ENCODE data around the gene LGALS16. TPM values are rescaled to one million over a fixed set of nuclear protein-coding genes. Genes with fewer than 3 reads are reported as not detected.
"Not testable (repeated sequence)": the region's sequence is repeated elsewhere in the genome, so short reads cannot be mapped to it uniquely, and the experiment has no call there.

LGALS16 gene
- total RNA-seq, 1 donor from 2014 or later = not detected

- intact Hi-C loops (cut with DNase I) = loop anchor here (5.0 kb wide), 1 partner anchor 120 kb away; no protein-coding TSS in a partner anchor
- ATAC-seq (ENCODE audit: poor library complexity) = no peak
- no peak for DNase-seq
Measured at GRCh38 chr19:39672473-39672872, 16.8 kb downstream of the LGALS16 start.

DNA sequence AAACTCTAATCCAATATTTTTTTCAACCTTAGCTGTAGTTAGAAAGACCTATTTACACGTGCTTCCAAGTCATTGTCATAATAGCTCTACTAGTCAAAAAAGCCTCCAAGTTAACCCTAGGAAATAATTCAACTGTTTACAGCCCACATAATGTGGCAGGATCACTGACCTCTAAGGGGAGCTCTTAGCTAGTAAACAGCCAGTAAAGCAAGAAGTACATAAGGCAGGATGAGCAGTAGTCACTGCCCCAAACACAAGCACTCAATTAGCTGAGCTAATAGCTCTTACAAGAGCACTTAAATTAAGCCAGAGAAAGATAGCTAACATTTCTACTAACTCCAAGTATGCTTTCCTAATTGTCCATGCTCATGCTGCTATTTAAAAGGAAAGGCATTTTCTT is 18.1 kb downstream of the LGALS16 start:
- intact Hi-C loops (cut with DNase I) = loop anchor here (5.0 kb wide), 1 partner anchor 122 kb away; no protein-coding TSS in a partner anchor
- not testable (repeated sequence) for DNase-seq; ATAC-seq (ENCODE audit: poor library complexity)

GRCh38 chr19:39676004-39676403 is 20.3 kb downstream of the LGALS16 start:
- ATAC-seq (ENCODE audit: poor library complexity) (no peak), DNase-seq (no peak)
- intact Hi-C loops (cut with DNase I) = no loop called here

DNA sequence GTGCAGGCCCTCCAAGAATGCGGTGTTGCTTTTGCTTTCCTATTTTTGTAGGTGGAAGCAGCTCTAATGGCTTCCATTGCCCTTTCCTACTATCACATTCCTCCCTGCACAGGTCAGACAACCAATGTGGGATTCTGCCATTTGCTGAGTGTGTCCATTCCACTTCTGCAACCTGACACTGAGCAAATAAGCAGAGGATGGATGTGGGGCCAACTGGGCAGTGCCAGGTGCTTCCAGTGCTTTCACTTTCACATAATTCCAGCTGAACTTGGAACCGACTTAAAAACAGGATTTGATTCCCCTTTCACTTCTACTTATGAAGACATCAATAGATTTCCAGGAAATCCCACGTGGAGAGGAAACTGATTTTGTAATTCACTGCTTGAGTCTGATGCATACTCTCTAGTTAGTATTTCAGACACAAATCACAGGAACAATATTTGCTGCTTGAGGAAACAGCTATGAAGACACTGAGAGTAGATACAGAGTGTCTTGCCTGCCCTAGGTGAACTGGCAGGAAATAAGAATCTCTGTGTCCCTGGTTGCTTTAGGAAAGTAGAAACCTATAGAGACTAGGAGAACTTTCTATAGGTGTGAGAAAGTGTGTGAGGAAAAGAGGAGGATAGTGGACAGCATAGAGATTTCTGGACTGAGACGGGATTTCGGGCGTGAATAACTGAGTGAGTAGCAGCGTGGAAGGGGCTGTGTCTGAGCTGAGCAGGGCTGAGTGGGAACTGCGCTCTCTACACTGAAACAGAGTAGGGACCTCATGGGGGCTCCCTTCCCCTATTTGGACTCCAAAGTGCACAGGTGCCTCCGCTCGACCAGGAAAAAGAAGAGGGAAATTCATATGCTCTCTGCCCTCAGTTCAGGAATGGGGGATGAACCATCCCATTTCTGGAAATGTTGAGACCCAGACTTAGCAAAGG is 22.5 kb downstream of the LGALS16 start:
- intact Hi-C loops (cut with DNase I) = no loop called here
- ATAC-seq (ENCODE audit: poor library complexity) = peak; percentile 70
- DNase-seq = no peak

- intact Hi-C loops (cut with DNase I) = no loop called here
- ATAC-seq (ENCODE audit: poor library complexity) (peak; percentile 83), DNase-seq (no peak)
Measured at GRCh38 chr19:39679056-39679790, 23.5 kb downstream of the LGALS16 start.

DNA sequence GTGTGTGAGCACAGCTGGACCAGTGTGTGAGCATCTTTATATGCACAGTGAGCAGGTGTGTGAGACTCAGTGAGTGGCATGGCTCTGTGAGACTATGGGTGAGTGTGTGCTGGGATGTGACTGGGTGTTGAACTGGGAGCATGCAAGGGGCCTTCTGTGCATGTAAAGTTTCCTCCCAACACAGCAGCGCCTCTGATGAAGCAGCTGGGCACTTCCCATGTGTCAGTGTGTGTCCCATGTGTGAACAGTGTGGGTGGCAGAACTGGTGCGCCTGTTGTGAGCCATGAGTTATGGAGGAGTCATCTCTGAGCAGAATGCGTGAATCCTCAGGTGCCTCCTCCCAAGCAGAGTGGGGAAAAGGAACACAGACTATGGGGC is 24.1 kb downstream of the LGALS16 start:
- ATAC-seq (ENCODE audit: poor library complexity) (no peak), DNase-seq (no peak)
- intact Hi-C loops (cut with DNase I) = no loop called here

- intact Hi-C loops (cut with DNase I) = no loop called here
- ATAC-seq (ENCODE audit: poor library complexity) = no peak
- no peak for DNase-seq
Measured at GRCh38 chr19:39680593-39680992, 24.9 kb downstream of the LGALS16 start.

- intact Hi-C loops (cut with DNase I) = no loop called here
- no peak for ATAC-seq (ENCODE audit: poor library complexity)
- DNase-seq = no peak
Measured at GRCh38 chr19:39681416-39681815, 25.7 kb downstream of the LGALS16 start.

DNA sequence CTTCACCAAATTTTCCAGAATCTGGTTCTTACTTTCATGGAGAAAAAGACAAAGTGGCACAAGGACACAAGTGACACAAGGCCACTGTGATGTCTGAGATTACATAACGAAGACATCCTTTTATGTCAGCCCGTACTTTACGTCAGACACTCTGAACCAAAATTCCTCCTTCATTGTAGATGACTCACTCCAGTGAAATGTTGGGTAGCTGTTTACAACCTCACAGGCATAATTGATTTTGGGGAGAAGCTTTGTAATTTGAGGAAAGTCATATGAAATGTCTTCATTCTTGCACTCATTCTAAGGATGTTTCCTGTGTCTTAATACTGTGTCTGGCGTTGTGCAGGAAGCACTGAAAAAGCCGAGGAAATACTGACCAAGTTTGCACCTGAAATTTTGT is 28.6 kb downstream of the LGALS16 start:
- intact Hi-C loops (cut with DNase I) = no loop called here
- ATAC-seq (ENCODE audit: poor library complexity) (no peak), DNase-seq (no peak)

- intact Hi-C loops (cut with DNase I) = no loop called here
- no peak for ATAC-seq (ENCODE audit: poor library complexity)
Measured at GRCh38 chr19:39686739-39687138, 31.0 kb downstream of the LGALS16 start.

GRCh38 chr19:39688637-39689036 is 32.9 kb downstream of the LGALS16 start:
- intact Hi-C loops (cut with DNase I); ATAC-seq (ENCODE audit: poor library complexity); DNase-seq: not testable (repeated sequence)

More at GRCh38 chr19:39686739-39687138, 31.0 kb downstream of the LGALS16 start:
- DNase-seq = no peak

GRCh38 chr19:39692166-39692565 is 36.5 kb downstream of the LGALS16 start:
- DNase-seq (no peak), ATAC-seq (ENCODE audit: poor library complexity) (no peak)
- intact Hi-C loops (cut with DNase I) = no loop called here

DNA sequence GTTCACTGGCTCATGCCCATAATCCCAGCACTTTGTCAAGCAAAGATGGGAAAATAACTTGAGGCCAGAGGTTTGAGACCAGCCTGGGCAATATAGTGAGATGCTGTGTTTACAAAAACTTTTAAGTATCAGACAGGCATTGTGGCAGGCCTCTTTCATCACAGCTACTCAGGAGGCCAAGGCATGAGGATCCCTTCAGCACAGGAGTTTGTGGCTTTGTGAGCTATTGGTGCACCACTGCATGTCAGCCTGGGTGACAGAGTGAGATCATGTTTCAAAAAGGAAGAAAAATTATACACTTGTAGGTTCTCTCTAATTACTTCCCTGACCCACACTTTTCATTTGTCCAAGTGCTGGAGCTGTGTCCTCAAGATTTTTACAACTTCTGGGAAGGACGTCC is 37.1 kb downstream of the LGALS16 start:
- DNase-seq (no peak), ATAC-seq (ENCODE audit: poor library complexity) (no peak)
- intact Hi-C loops (cut with DNase I) = no loop called here

DNA sequence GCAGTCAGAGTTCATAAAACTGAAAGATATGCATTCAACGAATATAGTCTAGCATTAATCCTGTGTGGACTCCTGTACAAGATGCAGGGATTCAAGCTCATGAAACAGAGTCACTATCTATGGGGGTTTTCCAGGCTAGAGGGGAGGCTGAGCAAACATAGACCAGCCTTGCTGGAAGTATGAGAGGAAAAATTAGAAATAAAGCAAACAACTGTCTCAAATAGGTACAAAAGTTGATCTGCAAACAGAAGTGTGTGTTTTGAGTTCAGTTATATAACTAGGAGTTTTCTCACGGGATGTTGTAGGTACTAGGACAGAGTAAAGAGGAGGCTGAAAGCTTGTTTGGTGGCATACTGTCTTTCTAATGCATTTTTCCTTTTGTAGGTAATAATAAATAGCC is 40.0 kb downstream of the LGALS16 start:
- no peak for DNase-seq
- no peak for ATAC-seq (ENCODE audit: poor library complexity)
- intact Hi-C loops (cut with DNase I) = no loop called here

- no peak for DNase-seq
- intact Hi-C loops (cut with DNase I) = no loop called here
Measured at GRCh38 chr19:39696387-39696786, 40.7 kb downstream of the LGALS16 start.

GRCh38 chr19:39698535-39698934 is 42.8 kb downstream of the LGALS16 start:
- DNase-seq = no peak
- ATAC-seq (ENCODE audit: poor library complexity) = no peak
- intact Hi-C loops (cut with DNase I) = no loop called here

More at GRCh38 chr19:39696387-39696786, 40.7 kb downstream of the LGALS16 start:
- ATAC-seq (ENCODE audit: poor library complexity) = no peak

GRCh38 chr19:39701291-39701690 is 45.6 kb downstream of the LGALS16 start:
- intact Hi-C loops (cut with DNase I) = no loop called here
- ATAC-seq (ENCODE audit: poor library complexity) (no peak), DNase-seq (no peak)

DNA sequence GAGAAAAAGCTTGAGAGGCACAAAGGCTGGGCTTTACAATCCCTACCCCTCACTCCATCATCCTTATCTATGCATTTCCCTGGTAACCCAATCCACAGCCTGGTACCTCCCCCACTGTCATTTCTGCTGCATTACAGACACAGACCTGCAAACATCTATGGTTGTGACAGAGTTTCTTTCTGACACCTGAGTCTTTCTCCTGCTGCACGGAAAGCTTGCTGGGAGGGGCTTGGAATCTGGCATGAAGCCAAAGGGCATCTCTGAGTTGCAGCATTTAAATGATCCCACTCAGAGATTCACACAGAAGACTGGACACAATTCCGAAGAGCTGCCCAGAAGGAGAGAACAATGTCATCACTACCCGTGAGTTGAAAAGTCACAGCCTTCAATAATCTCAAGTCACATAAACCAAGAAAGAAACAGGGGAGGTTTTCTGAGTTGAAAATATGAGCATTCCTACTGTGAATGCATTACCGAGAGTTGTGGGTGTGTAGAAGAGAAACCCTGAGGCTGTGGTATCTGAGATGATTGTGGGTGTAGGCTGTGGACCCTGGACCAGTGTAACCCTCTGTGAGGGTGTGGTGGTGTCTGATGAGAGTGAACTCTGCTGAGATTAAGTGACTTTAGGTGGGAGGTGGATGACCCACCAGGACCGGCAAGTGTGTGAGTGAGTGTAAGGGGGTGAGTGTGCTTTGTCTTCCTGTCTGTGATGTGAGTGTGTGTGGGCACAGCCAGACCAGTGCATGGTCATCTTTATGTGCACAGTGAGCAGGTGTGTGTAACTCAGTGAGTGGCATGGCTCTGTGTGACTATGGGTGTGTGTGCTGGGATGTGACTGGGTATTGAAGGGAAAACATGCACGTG is 48.7 kb downstream of the LGALS16 start, which contains the start of gene LGALS14:
TSS of gene LGALS14 (plus strand) at position 301 of the 864 bp plus-strand sequence. CDS start at position 349, 48 bp downstream.
- DNase-seq (no peak), ATAC-seq (ENCODE audit: poor library complexity) (no peak)
- intact Hi-C loops (cut with DNase I) = no loop called here

Data from Right ventricle myocardium superior (tissue), 1 donor.